Effector memory CD4-positive, alpha-beta T cell (primary cell): ENCODE data around the gene FIBP.

Source experiments
- DNase-seq, 3 donors: peaks; one replicate each; pipeline ENCODE4 v3.0.0-alpha.2; 2020
- H3K27ac ChIP-seq: 2 replicates; pipeline ENCODE4 v1.7.0; 2013; ENCODE audit warnings: mild to moderate bottlenecking, low read length, moderate library complexity; ENCODE audit not compliant: insufficient read depth, poor library complexity, severe bottlenecking
- H3K27me3 ChIP-seq: replicated peaks from 2 replicates; pipeline ENCODE4 v1.7.0; 2013; ENCODE audit warnings: mild to moderate bottlenecking, low read length; ENCODE audit not compliant: insufficient read depth, control insufficient read depth, poor library complexity, severe bottlenecking
- H3K36me3 ChIP-seq: 2 replicates; pipeline ENCODE4 v1.7.0; 2013; ENCODE audit warnings: mild to moderate bottlenecking, low read length, moderate library complexity; ENCODE audit not compliant: control insufficient read depth, insufficient read depth
- H3K4me1 ChIP-seq: 2 replicates; pipeline ENCODE4 v1.7.0; 2013; ENCODE audit warnings: low read length, mild to moderate bottlenecking; ENCODE audit not compliant: control insufficient read depth, insufficient read depth, poor library complexity, severe bottlenecking
- H3K4me3 ChIP-seq: 2 replicates; pipeline ENCODE4 v1.7.0; 2013; ENCODE audit warnings: low read length, low read depth, mild to moderate bottlenecking; ENCODE audit not compliant: insufficient read depth, poor library complexity, severe bottlenecking
- H3K9me3 ChIP-seq: 2 replicates; pipeline ENCODE4 v1.7.0; 2013; ENCODE audit warnings: mild to moderate bottlenecking, low read length, moderate library complexity; ENCODE audit not compliant: control insufficient read depth

FIBP gene

GRCh38 chr11:65921033-65921555 is 32.8 kb upstream of the FIBP start:
- Histone ChIP-seq H3K27me3 (no peaks in the 10 kb centered on the region), H3K36me3 (peaks cover 12% of the 10 kb centered on the region), H3K4me3 (no peak overlapping the region), H3K4me1 (peaks cover 32% of the 10 kb centered on the region), H3K9me3 (no peaks in the 10 kb centered on the region), H3K27ac (peak overlapping the region; percentile 29)
- DNase-seq: no peak

DNA sequence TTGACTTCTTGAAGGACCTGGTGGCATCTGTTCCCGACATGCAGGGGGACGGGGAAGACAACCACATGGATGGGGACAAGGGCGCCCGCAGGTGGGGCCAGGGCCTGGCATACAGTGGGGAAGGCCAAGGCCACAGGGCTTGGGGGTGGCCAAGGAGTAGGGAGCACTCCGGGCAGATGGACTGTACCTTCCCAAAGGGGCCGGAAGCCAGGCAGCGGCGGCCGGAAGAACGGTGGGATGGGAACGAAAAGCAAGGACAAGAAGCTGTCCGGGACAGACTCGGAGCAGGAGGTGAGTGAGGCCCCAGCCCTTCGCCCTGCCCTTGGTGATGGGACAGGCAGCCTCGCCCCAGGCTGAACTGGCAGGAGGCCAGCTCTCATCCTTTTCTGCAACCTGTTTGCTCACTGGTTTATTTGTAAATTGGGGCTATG is 32.1 kb upstream of the FIBP start:
- Histone ChIP-seq H3K9me3 (no peaks in the 10 kb centered on the region), H3K4me3 (peak overlapping the region; percentile 89), H3K27ac (peak overlapping the region; percentile 76), H3K4me1 (peaks cover 32% of the 10 kb centered on the region), H3K36me3 (peaks cover 12% of the 10 kb centered on the region), H3K27me3 (no peaks in the 10 kb centered on the region)
- no peak for DNase-seq

DNA sequence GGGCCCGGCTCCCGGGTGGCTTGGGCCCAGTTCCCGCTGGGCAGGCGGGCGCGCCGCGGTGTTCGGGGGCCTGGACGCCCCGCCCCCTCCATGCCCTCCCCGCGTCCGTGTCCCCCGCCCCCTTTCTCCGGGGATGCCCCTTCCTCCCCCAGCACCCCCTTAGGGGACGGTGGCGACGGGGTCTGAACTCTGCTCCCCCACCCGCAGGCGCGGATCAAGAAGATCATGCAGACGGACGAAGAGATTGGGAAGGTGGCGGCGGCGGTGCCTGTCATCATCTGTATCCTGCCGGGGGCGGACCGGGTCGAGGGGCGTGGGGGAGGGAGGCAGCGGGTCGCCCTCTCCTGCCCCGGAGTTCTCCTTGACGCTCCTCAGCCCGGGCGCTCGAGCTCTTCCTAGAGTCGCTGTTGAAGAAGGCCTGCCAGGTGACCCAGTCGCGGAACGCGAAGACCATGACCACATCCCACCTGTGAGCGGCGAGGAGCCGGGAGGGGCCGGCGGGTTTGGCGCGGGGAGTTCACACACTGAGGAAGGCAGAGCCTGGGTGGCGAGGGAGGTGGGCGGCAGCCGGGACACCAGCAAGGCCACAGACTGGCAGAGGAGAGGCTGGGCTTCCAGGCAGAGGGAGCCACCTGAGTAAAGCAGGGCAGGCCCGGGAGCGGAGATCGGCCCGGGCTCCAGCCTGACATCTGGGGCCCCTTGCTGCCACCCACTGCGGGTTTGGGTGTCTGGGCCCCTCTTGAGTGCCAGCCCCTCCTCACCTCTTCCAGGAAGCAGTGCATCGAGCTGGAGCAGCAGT is 31.5 kb upstream of the FIBP start:
- H3K36me3 ChIP-seq: peaks cover 12% of the 10 kb centered on the region
- DNase-seq: peak; percentile 52 to 68 (median 61)
- H3K4me1 ChIP-seq: peaks cover 32% of the 10 kb centered on the region
- H3K4me3 ChIP-seq: peak overlapping the region; percentile 89
- H3K27ac ChIP-seq: peak overlapping the region; percentile 76
- H3K27me3 ChIP-seq: no peaks in the 10 kb centered on the region
- H3K9me3 ChIP-seq: no peaks in the 10 kb centered on the region

GRCh38 chr11:65919141-65919572 is 30.9 kb upstream of the FIBP start, which contains the start of gene DRAP1:
DRAP1 (plus strand) TSS chr11:65919426; CDS start chr11:65919502, 76 bp downstream.
- no peaks in the 10 kb centered on the region for H3K9me3 ChIP-seq
- peak; percentile 98 to 100 (median 99) for DNase-seq
- H3K27ac ChIP-seq: peak within 1 kb of the TSS; percentile 93
- H3K4me3 ChIP-seq: peak within 1 kb of the TSS; percentile 89
- no peaks in the 10 kb centered on the region for H3K27me3 ChIP-seq
- peaks cover 10% of the 10 kb centered on the region for H3K36me3 ChIP-seq
- peaks cover 32% of the 10 kb centered on the region for H3K4me1 ChIP-seq

DNA sequence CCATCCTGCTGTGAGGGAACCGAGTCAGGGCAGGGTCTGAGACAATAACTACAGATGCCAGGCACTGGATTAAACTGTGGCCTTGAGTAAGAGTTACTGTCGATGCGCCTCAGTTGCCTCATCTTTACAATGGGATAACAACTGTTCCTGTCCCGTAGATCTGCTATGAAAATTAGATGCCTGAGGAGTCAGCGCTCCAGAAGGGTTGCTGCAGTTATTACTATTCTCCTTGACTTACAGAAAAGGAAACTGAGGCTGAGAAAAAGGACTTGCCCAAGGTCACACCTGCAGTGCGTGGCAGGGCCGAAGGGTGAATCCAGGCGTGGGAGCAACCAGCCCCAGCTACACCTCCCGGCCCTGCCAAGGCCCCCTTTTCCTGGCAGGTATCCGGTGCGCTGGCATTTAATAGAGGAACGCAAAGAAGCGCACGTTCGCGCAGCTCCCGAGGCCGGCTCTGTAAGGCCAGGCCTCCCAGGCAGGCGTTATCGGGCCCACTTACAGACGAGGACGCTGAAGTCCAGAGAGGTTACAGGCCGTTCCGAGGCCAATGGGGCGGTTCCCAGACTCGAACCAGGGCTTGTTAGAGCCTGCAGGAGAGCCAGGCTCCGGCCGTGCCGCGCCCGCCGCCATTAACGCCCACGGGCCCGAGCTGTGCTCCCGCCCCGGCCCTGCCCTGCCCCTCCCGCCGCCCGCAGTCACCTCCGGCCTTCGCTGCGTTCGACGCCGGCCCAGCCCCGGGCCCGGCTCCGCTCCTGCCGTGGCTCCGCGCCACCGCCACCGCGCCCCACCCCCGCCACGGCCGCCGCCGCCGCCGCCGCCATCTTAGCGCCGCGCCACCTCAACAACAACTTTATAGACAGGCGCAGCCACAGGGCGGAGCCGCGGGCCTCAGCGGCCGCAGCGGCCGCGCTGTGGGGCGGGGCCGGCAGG is 30.2 kb upstream of the FIBP start, which contains the start of gene C11orf68:
C11orf68 (minus strand) TSS at position 852 of the 930 bp plus-strand sequence; CDS start at position 821, 31 bp downstream.
- peak within 1 kb of the TSS; percentile 89 for H3K4me3 ChIP-seq
- H3K9me3 ChIP-seq: no peaks in the 10 kb centered on the region
- H3K36me3 ChIP-seq: peaks cover 10% of the 10 kb centered on the region
- peak within 1 kb of the TSS; percentile 93 for H3K27ac ChIP-seq
- H3K4me1 ChIP-seq: peaks cover 32% of the 10 kb centered on the region
- no peaks in the 10 kb centered on the region for H3K27me3 ChIP-seq
- no peak for DNase-seq

DNA sequence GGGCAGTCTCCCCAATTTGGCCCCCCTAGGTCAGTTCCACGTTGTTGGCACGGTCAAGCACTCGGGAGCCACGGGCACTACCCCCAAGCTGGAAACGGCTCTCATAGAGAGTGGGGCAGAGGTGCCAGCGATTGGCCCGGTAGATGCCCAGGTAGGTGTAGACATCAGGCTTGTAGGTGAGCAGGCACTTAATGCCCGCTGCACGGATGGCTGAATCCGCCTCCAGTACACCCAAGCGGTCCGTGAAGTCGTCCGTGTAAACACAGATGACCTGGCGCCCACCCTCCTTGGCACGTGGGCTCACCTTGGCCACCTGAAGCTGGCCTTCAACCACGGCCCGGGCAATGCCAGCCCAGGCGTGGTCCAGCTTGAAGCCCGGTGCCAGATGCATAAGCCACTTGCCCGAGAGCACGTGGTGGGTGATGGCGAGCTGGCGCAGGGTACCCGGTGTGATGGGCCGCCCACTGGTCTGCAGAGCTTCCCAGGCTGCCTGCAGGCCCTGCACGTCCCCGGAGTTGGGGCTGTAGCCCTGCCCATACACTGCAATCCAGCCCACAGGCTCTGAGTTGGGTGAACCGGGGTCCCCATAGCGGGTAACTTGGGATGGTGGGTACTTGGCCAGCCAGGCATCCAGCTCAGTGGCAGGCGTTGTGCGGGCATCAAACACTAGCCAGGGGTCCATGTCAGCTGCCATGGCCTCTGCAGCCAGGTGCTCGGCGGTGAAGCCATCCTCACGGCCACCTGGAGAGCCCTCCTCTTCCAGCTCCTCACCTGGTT is 29.4 kb upstream of the FIBP start:
- Histone ChIP-seq H3K9me3 (no peaks in the 10 kb centered on the region), H3K4me3 (peak overlapping the region; percentile 82), H3K36me3 (peaks cover 7% of the 10 kb centered on the region), H3K4me1 (peaks cover 32% of the 10 kb centered on the region), H3K27me3 (no peaks in the 10 kb centered on the region), H3K27ac (peak overlapping the region; percentile 93)
- DNase-seq: no peak

GRCh38 chr11:65917077-65917433 is 28.8 kb upstream of the FIBP start:
- DNase-seq: no peak
- no peak overlapping the region for H3K27ac ChIP-seq
- no peaks in the 10 kb centered on the region for H3K9me3 ChIP-seq
- no peaks in the 10 kb centered on the region for H3K27me3 ChIP-seq
- peaks cover 32% of the 10 kb centered on the region for H3K4me1 ChIP-seq
- H3K36me3 ChIP-seq: peaks cover 3% of the 10 kb centered on the region
- H3K4me3 ChIP-seq: no peak overlapping the region

DNA sequence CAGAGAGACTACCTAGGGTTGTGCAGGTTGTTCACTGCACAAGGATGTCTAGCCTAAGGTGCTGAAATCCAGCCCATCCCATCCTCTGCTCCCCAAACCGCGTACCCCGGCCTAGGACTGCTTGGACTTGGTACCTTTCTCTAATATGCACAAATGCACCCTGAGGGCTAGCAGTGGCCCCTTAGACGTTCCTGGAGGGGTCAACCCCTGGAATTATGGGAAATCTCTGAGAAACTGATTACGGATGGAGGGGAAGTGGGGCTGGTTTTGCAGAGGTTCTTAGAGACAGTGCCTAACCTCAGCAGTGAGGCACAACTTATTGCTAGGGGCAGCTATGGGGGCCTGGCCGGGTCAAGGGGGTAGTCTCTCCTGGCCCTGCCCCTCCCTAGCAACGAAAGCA is 28.1 kb upstream of the FIBP start:
- Histone ChIP-seq H3K27ac (no peak overlapping the region), H3K4me1 (peaks cover 32% of the 10 kb centered on the region), H3K27me3 (no peaks in the 10 kb centered on the region), H3K4me3 (no peak overlapping the region), H3K9me3 (no peaks in the 10 kb centered on the region), H3K36me3 (no peaks in the 10 kb centered on the region)
- no peak for DNase-seq

DNA sequence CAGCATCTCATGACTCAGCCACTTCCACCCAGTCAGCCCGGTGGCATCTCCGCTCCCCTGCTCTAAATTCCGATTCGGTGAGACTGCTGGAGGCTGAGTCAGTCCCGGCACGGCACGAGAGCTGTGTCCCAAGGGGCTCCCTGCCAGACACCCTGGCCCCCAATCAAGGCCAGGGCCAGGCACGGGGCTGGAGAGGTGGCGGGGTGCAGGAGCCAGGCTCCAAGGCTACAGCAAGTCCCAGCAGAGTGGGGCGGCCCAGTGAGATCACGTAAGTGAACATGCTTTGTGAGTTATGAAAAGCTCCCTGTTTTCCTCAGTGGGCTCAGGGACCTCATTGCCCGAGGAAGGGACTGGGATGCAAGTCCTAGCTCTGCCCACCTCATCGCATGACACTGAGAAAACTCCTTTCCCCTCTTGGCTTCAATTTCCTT is 27.6 kb upstream of the FIBP start:
- Histone ChIP-seq H3K36me3 (no peaks in the 10 kb centered on the region), H3K4me3 (no peak overlapping the region), H3K9me3 (no peaks in the 10 kb centered on the region), H3K27me3 (no peaks in the 10 kb centered on the region), H3K27ac (no peak overlapping the region), H3K4me1 (peaks cover 28% of the 10 kb centered on the region)
- DNase-seq: no peak
